HG03039 (cell line): ENCODE measurements around the gene B4GALT5.
A peak's percentile ranks its signal among the peaks of the same experiment; 100 is the strongest.
"Not testable (repeated sequence)": the region's sequence is repeated elsewhere in the genome, so short reads cannot be mapped to it uniquely, and the experiment has no call there.

Experiments
- ATAC-seq: cut with Tn5 transposase; IDR thresholded peaks from one replicate; pipeline ENCODE4 v1.9.1; 2021; ENCODE audit warnings: mild to moderate bottlenecking, moderate library complexity; ENCODE audit not compliant: unreplicated experiment

Gene B4GALT5

DNA sequence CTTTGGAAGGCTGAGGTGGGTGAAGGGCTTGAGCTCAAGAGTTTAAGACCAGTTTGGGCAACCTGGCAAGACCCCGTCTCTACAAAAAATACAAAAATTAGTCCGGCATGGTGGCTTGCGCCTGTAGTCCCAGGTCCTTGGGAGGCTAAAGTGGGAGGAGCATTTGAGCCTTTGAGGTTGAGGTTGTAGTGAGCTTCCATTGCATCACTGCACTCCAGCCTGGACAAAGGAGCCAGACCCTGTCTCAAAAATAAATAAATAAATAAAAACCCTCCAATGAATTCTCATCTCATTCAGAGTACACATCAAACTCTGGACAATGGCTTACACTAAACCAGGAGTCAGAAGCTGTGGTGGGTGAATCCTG, 31.8 kb downstream of the B4GALT5 start:
- no peak for ATAC-seq

DNA sequence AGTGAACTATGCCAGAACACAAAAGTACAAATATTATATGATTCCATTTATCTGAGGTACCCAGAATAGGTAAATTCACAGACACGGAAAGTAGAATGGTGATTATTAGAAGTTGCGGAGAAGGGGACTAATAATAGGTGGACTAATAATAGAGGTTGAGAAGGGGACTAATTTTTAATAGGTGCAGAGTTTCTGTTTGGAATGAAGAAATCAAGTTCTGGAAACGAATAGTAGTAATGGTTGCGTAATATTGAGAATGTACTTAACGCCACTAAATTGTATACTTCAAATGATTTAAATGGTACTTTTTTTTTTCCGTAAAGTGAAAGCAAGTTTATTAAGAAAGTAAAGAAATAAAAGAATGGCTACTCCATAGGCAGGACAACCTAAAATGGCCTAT, 33.2 kb downstream of the B4GALT5 start:
- no peak for ATAC-seq

DNA sequence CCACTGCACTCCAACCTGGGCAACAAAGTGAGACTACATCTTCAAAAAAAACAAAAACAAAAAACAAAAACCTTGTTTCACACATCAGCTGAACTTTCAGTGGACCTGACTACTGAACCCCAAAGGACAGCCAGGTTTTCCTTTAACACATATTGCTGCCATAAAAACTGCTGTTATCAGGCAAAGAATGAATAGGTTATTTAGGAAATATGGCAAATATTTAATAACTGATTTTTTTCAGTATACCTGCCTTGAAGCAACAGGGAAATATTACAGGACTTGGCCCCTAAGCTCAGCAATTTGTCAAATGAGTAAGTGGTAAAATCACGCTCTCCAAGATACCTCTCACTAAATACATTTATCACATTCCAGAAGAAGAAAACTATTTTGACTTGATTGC, 34.0 kb downstream of the B4GALT5 start:
- ATAC-seq = no peak

DNA sequence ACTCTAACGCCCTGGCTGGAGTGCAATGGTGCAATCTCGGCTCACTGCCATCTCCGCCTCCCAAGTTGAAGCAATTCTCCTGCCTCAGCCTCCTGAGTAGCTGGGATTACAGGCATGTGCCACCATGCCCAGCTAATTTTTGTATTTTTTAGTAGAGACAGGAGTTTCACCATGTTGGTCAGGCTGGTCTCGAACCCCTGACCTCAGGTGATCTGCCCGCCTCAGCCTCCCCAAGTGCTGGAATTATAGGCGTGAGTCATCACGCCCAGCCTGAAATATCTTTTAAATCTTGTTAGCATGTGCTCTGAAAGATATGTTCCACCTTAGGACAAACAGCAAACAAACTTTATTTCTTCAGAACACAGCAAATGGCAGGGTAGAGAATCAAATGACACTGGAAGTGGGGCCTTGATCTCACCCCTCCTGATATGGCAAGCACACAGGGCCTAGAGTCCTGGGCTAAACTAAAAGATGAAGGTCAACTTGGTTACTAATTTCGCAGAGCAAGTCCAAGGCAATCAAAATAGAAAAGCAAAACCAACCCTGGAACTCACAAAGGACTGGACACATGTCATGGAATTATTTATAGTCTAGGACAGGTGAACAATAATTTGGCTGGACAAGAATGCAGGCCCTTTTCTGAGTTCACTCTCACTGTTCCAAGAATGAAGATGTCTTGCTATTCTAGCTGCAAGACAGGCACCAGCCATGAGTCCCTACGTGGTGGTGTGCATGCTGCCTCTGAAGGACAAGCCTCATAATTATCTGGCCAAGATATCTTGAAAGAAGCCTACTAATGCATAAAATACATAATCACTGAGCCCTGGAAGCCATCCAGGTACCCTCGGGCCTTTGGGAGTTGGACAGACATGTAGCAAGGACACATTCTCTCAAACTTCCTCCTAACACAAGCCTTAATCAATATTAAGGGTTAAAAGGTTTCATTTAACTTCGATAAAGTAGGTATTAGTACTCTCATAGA, 35.6 kb downstream of the B4GALT5 start:
- no peak for ATAC-seq

DNA sequence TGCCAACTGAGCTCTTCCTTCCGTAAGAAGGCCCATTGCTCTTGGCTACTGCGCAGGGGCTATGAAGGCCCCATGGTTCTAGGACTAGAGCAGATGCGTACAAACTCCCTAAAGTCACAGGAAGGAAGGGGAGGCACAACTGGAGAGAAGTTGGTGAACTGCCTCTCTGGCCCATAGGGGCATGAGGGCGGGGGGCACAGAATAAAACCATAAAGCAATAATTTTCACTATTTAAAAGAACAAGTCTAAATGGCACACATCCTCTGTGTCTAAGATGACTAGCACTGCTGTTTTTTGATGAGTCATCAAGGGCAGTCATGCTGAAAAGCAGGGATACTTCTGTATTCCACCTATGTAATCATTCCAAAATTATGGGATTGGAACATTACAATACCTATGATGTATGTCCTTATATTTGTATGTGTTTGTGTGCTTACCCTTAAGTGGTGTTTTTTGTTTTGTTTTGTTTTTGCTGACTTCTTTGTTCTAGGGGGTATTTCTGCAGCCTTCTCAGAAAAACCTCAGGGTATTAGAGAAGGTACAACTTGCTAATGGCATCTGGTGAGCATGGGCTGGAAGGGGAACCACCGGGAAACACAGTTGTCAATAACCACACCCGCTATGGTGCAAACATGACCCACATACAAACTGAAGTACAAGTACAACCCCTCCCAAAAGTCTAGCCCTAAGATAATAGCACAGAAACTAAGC, 36.9 kb downstream of the B4GALT5 start:
- ATAC-seq = peak; percentile 37

DNA sequence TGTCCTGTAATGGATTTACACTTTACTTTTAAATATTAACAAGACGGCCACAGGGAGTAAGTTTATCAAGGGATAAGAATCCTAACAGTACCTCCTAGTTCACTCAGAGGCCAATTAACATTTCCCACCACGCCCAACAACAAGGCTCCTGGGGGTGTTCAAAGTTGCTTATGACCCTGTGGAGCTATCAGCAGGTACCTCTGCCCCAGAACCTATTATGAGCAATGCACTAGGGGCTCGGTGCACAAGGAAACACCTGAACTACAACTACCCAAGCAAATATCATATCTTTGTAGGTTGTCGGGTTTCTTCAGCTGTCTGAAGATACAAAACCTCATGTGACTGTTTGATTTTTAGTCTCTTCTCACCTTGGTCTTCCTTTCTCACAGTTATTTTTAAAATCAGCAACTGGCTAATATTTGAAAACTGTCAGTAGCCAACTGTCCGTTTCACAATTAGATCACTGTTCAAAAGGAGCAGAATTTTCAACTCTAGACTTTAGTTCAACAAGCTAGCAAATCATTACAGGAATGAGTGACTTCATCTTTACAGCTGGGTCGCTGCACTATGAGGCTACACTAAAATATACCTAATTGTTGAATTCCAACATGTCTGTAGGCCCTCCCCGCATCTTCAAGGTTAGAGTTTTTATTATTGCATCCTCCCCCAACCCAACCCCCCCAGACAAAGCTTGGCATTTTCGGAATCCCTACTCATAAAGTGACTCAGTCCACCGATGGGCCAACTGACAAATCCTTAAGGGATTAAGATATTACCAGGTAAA, 38.1 kb downstream of the B4GALT5 start:
- peak; percentile 31 for ATAC-seq

DNA sequence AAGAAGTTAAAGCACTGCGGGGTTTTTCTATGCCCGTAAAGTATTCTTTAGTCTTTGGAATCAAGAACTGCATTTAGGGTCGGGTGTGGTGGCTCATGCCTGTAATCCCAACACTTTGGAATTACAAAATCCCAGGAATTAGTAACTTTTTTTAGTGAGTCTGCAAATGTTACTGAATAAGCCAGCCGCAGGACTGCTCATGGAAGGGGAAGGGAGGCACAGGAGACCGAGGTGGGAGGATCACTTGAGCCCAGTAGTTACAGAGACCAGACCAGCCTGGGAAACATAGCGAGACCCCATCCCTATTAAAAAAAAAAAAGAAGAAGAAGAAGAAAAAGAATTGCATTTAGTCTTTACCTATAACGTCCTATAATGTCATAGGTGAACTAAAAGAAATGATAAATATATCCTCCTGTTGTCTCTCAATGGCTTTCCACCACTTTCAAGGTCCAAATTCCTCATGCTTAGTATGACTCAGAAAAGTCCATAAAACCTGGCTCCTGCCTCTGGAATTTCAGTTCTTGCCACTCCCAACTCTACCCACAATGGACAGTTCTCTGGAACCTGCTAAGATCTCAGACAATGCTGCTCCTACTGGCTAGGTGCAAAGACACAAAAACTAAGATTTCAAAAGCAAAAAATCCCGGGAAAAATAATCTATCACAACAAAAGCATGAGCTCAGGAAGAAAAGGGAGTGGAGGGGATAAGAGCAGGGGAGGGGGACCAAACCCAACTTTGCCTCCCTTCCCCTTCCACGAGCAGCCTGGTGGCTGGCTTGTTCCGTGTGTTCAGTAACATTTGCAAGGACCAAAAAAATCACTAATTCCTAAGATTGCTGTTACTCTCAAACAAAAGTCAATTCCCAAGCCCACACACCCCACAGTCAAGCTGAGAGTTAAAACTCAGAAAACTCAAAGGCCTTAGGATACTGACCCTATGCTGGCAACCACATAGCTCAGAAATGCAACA, 39.0 kb downstream of the B4GALT5 start:
- ATAC-seq = no peak

DNA sequence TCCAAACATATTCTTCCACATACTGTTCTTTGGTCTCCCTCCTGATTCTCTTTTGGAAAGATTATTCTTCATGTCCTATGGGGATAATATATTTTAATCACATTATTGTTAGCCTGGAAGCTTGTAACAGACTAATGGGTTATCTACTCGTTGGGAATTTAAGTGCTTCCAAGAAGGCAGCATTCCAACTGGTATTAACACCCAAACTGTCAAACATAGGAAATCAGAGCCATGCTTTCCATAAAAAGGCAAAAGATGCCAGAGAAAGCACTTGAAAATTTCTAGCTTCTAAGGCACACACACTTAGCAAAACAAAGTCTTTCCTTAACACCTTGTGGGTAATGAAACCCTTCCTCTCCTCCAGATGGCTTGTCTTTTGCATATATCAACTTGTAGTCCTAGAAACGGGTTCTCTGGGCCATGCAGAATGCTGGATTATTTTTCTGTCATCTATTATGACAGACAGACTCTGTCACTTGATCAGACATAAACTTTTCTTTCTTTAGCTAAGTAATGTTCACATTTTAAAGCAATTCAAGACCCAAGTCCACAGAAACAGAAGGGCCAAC, 41.5 kb downstream of the B4GALT5 start:
- ATAC-seq = no peak

DNA sequence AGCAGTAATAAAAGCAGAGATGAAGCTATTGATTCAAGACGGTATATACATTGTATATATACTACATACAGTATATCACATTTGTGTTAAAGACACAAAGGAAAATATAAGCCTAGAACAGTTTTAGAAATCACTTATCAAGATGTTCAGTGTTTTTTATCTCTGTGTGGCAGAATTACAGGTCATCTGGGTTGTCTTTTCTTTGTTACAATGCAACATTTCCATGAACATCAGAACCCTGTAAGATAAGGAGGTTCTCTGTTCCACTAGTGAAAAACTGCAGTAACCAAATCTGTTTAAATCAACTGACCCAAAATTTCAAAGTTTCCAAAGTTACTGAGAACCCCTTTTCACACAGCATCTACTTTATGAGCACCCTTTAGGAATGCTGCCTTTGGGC, 42.2 kb downstream of the B4GALT5 start:
- ATAC-seq = no peak

DNA sequence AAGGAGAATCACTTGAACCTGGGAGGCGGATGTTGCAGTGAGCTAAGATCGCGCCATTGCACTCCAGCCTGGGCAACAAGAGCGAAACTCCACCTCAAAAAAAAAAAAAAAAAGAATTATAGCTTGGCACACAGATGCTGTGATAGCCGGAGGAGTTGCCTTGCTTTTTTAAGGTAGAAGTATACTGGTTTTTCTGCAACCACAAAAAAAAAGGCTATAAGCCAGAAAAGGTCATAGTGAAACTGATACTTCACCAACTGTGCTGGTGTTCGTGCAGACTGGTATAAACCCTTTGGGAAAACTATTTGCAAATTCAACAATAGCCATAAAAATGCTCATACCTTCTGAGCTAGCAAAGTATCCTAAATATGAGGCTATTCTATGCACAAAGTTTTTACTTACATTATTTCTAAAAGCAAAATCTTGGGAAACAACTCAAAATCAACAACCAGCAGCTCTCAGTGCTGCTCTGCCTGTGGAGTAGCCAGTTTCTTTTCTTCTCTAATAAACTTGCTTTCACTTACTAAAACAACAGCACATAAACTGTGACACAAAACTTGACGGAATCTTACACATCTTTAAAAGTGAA, 44.0 kb downstream of the B4GALT5 start:
- no peak for ATAC-seq

DNA sequence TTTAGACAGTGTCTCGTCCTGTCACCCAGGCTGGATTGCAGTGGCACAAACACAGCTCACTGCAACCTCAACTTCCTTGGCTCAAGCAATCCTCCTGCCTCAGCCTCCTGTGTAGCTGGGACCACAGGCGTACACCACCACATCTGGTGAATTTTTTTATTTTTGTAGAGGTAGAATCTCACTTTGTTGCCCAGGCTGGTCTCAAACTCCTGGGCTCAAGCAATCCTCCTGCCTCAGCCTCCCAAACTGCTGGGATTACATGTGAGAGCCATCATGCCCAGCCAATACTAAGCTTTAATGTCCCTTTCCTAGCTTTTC, 44.8 kb downstream of the B4GALT5 start:
- ATAC-seq = not testable (repeated sequence)

DNA sequence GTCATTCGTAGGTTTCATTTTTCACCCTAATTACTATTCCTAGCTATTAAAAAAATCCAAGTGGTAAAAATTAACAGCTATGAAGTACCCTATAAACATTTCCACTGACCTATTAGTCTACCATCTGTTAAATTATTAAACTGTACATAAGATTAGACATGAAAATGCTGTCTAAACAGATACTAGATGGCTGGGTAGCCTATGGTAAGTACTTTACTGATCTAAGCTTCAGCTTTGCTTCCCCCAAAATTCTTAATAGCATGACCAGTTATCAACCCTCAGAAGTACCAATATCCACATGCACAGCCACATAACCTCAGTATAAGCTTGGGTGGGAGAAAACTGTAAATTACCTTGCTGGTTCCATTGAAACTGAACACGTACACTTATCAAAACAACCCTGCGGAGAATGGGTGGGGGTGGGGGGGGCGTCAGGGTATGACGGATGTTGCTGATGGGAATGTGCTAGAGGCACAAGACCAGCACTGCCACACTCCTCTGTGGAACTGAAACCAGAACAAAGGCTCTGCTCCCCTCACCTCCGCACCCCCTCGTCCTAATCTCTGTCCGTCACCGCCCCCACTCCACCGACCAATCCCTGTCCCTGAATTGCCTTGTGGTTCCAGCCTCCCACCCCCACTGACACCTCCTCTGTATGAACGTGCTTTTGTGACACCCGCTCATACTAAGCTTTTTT, 45.3 kb downstream of the B4GALT5 start:
- peak; percentile 67 for ATAC-seq

DNA sequence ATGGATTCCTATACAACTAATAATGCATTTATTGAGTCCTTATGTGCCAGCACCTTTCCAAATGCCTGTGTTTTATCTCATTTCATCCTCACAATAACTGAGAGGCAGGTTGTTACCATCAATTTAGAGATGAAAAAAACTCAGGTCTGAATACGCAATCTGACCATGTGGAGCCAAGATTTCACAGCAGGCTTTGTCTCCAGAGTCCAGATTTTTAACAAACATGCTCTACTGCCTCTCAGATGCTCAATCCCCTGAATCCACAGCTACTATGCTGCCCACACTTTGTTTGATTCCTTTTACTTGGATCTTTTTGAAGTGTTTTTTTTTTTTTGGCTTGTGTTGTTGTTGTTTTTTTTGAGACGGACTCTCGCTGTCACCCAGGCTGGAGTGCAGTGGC, 46.8 kb downstream of the B4GALT5 start:
- no peak for ATAC-seq

DNA sequence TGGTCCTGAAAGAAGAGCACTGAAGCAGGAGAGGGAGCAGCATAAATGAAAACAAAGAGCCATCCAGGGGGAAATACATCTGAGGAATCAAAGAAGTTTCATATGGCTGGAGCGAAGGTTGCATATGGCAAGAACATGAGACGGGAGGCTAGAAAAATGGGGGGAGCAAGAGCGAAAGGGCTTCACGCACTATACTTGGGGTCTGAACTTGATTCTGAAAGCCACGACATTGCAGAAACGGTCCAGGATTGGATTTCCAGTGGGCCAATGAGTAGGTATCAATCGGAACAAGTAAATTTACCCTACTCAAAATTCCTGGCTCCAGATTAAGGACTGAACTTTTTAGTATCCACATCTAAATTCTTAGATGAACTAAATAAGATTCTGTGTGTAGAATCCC, 47.9 kb downstream of the B4GALT5 start:
- ATAC-seq = no peak

DNA sequence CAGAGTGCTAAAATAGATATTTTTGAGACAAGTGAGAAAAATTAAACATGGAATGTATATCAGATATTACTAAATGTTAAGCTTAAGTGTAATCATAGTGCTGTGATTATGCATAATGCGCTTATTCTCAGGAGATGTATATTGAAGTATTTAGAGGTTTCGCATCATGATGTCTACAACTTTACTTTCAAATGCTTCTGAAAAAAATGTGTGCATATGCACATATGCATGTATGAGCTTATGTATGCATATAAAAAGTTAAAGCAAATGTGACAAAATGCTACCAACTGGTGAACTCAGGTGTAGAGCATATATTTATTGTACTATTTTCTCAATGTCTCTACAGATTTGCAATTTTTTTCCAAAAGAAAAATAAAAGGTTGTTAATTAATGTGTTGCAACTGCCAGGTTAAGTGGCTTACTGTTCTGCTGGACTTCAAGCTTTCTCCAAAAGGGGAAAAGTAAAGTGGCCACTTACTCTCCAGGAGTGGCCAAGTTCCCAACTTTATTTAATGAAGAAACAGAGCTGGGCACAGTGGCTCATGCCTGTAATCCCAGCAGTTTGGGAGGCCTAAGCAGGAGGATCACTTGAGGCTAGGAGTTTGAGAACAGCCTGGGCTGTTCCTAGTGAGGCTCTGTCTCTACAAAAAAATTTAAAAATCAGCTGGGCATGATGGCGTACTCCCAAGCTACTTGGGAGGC, 48.9 kb downstream of the B4GALT5 start:
- no peak for ATAC-seq

DNA sequence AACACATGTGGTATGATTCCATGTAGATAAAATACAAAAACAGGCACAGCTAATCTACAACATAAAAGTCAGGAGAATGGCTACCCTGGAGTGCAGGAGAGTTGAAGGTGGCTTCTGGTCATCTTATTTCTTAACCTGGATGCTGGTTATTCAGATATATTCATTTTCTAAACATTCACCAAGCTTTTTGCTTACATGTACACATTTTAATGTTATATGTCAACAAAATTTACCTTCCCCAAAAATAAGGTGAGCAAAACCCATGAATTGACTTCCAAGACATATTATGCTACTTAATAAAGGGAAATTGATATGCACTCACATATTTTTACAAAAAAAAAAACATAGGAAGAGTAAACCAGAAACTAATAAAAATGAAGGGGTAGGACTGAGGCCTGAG, 50.6 kb downstream of the B4GALT5 start:
- no peak for ATAC-seq

DNA sequence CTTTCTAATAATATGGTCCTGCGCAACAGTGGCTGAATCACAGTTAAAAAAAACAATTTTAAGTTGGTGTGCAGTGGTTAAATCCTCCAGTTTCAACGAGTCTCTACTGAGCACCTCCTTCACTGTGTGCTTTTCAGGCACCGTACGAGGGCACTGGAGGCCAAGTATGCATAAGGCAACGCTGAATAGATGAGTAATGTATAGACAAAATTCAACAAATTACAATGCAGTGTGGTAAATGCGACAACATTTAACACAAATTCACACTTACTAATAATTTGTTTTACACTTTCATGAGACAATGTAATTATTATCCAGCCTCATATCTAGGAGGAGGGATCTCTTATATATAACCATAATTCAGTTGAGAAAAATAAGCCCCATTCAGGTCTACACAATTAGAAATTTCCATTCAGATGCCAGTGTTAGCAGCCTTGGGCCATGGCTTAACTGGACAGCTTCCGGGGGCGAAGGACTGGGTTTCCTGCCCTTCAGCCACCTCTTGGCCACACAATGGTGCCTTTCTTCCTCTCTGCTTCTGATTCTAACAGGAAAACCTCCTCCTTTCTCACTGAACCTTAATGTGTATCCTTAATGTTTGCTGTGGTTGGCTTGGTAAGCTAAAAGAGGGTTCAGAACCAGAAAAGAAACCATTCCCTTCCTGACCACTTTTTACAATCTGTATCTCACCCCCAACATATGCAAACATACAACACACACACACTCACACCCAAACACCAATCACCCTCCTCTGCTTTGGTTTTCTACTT, 51.9 kb downstream of the B4GALT5 start:
- ATAC-seq = no peak

DNA sequence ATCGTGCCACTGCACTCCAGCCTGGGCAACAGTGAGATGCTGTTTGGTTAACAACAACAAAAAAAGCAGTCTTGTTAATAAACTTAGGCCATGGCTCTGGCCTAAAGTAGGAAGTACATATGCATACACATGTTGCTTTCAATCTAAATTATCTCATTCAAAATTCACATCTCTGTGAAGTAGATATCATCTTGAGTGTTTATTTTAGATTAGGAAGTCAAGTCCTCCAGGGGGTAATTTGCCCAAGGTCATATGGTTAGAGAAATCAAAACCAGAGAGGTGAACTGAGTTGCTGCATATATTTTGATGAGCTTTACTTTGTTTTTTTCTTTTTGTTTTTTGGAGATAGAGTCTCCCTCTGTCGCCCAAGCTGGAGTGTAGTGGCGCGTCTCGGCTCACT, 52.8 kb downstream of the B4GALT5 start:
- no peak for ATAC-seq
